Kidney (tissue), 14 donors: ENCODE data around the gene ATG2B. TPM values are rescaled to one million over a fixed set of nuclear protein-coding genes. Genes with fewer than 3 reads are reported as not detected.

Source experiments
- DNase-seq, 5 donors: peaks; one replicate each; pipeline ENCODE4 v3.0.0-alpha.2; 2013 to 2020
- FAIRE-seq: peaks from 2 replicates; lab custom pipeline; 2012; peaks lifted over from hg19 to GRCh38; lab: Jason Lieb, UNC
- H3K27ac ChIP-seq, 2 donors: one replicate each; pipeline ENCODE4 v1.7.0; 2013; ENCODE audit warnings: low read depth in 2 of 2, low read length in 2 of 2, inconsistent platforms in 1 of 2
- H3K27me3 ChIP-seq: one replicate; pipeline ENCODE4 v1.7.1; 2013; ENCODE audit warnings: low read length, inconsistent platforms; ENCODE audit not compliant: control insufficient read depth, insufficient read depth
- H3K36me3 ChIP-seq, 3 donors: one replicate each; pipeline versions ENCODE4 v1.7.0 to v1.7.1; 2013; ENCODE audit warnings: low read length in 3 of 3, control low read depth in 1 of 3, inconsistent platforms in 1 of 3; ENCODE audit not compliant: insufficient read depth in 3 of 3, control insufficient read depth in 2 of 3
- H3K4me1 ChIP-seq, 3 donors: one replicate each; pipeline versions ENCODE4 v1.7.0 to v1.7.1; 2013; ENCODE audit warnings: low read length in 3 of 3, inconsistent platforms in 1 of 3, low read depth in 1 of 3; ENCODE audit not compliant: control insufficient read depth in 2 of 3, insufficient read depth in 2 of 3
- H3K4me3 ChIP-seq, 3 donors: one replicate each; pipeline versions ENCODE4 v1.7.0 to v1.8.1; 2013; ENCODE audit warnings: low read length in 3 of 3, control low read depth in 1 of 3, inconsistent platforms in 1 of 3
- H3K9ac ChIP-seq, 3 donors: one replicate each; pipeline versions ENCODE4 v1.7.0 to v1.7.1; 2013; ENCODE audit warnings: low read length in 3 of 3, control low read depth in 1 of 3, inconsistent platforms in 1 of 3
- H3K9me3 ChIP-seq, 3 donors: one replicate each; pipeline versions ENCODE4 v1.7.0 to v1.7.1; 2013; ENCODE audit warnings: low read length in 3 of 3, control low read depth in 1 of 3, inconsistent platforms in 1 of 3; ENCODE audit not compliant: control insufficient read depth in 2 of 3, insufficient read depth in 1 of 3
- CTCF ChIP-seq: IDR thresholded peaks from 3 replicates; pipeline ENCODE4 v1.5.1; 2012; ENCODE audit warnings: mild to moderate bottlenecking, moderate library complexity, borderline replicate concordance; ENCODE audit not compliant: insufficient read depth; ENCODE audit errors: extremely low read depth
- intact Hi-C: fragments of 100-400 bp; cut with DNase I; formaldehyde crosslinking; loops from one replicate; pipeline ENCODE4 v1.11.1; 2022
- polyA plus RNA-seq: library from polyadenylated mRNA; stranded (reverse); fragments of 350-450 nt; fragmentation: Illumina TruSeq; extraction: RNeasy Lipid Tissue Mini Kit (QIAGEN cat#74804); gene quantifications from one replicate; pipeline ENCODE4 v1.2.3, GENCODE V29; 2014; ENCODE audit warnings: low read depth, low replicate concordance; ENCODE audit not compliant: insufficient read depth
- total RNA-seq: library from RNA; stranded (reverse); fragmentation: NEBNext Ultra II Directional; extraction: Animal tissue kit (Norgen Biotek cat#: 25700); gene quantifications from one replicate; pipeline ENCODE4 v1.2.1, GENCODE V29; 2021
- donor health status: control.
- donor health status: control.
- donor health status: control.
- donor health status: control.
- donor health status: control.
- donor health status: DM: yes; HTN: yes; CAD: no.
- donor health status: Normal renal cell carcinoma (clear cell type).

The ATG2B gene
- total and polyA plus RNA-seq, 2 donors from 2014 or later, result 3.8 to 35.8 TPM

DNA sequence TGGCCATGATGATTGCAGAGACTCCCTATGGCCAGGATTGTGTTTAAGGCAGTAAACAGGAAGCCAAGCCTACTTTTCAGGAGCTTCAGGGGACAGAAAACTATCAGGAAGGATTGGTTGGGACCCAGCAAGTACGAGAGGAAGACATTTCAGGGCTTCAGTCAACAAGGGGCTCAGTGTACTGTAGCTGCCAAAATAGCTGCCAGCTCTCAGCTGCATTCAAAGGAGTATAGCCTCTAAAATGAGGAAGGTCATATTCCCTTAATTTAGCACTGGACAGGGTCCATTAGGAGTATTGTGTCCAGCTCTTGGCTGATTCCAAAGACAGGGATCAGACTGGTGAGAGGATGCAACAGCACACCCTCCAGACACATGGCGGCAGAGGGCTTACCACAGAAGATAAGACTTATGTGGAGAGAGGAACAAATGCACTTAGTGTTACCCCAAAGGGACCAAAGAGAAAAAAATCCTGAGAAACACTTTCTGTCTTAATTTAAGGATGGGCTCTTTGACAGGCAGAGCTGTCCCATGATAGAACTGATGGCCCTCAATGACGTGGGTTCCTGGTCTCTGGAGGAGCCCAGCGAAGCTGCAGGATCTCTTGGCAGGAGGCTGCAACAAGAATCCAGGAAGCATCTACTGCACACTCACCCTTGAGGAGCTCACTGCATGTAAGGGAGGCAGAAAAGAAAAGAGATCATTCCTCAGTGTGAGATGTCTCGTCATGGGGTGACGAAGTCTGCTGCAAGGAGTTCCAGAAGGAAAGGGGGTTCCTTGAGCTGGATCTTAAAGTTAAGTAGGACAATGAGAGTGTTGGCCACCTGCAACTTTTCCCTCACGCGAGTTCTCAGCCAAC lies 92.3 kb downstream of the ATG2B start:
- Histone ChIP-seq H3K4me3 (no peak overlapping the region), H3K36me3 (no peaks in the 10 kb centered on the region), H3K27ac (no peak overlapping the region), H3K27me3 (no peaks in the 10 kb centered on the region), H3K9ac (no peak overlapping the region), H3K4me1 (peaks cover 0 to 2% (median 0%) of the 10 kb centered on the region in 3 donors), H3K9me3 (no peaks in the 10 kb centered on the region)
- intact Hi-C loops, result no loop called here
- TF ChIP-seq CTCF, result no peak
- FAIRE-seq, result no peak
- DNase-seq, result no peak

GRCh38 chr14:96269359-96269710 lies 93.8 kb downstream of the ATG2B start:
- TF ChIP-seq CTCF, result no peak
- Histone ChIP-seq H3K27ac (peak overlapping the region in 1 of 2 donors; percentile 57), H3K27me3 (no peaks in the 10 kb centered on the region), H3K9me3 (no peaks in the 10 kb centered on the region), H3K4me3 (no peak overlapping the region), H3K4me1 (peaks cover 0 to 2% (median 0%) of the 10 kb centered on the region in 3 donors), H3K36me3 (no peaks in the 10 kb centered on the region), H3K9ac (no peak overlapping the region)
- DNase-seq (no peak), FAIRE-seq (no peak)
- intact Hi-C loops, result no loop called here

GRCh38 chr14:96268431-96269358 lies 94.4 kb downstream of the ATG2B start:
- no peak for TF ChIP-seq CTCF
- Histone ChIP-seq H3K4me3 (peak overlapping the region in 2 of 3 donors; percentile 8 to 30), H3K4me1 (peaks cover 0 to 2% (median 0%) of the 10 kb centered on the region in 3 donors), H3K27ac (peak overlapping the region; percentile 55 to 57), H3K9me3 (no peaks in the 10 kb centered on the region), H3K27me3 (no peaks in the 10 kb centered on the region), H3K36me3 (no peaks in the 10 kb centered on the region), H3K9ac (peak overlapping the region in 1 of 3 donors; percentile 55)
- FAIRE-seq (no peak), DNase-seq (peak in 3 of 5 donors; percentile 66 to 85 (median 71))
- intact Hi-C loops, result no loop called here
